Activated naive CD4-positive, alpha-beta T cell treated with anti-CD3 and anti-CD28 coated beads, Interleukin-2, amount 50 U/mL, for 72 hours (primary cell): ENCODE measurements around the gene ZDHHC14. TPM values are rescaled to one million over a fixed set of nuclear protein-coding genes. Genes with fewer than 3 reads are reported as not detected.

ENCODE experiments used
- total RNA-seq, 2 donors: library from RNA; stranded (reverse); gene quantifications; one replicate each; pipeline ENCODE4 v1.2.3, GENCODE V29; 2022

The ZDHHC14 gene
- total RNA-seq, 2 donors from 2014 or later: 0.91 to 3.7 TPM

Other genes with a start within 250 kb of the ZDHHC14 start
- gene TMEM242, start 57.7 kb upstream of the ZDHHC14 start, total RNA-seq: 1 to 10 TPM; 4.8 to 8.4 TPM